ENCODE results near the gene TMEM132D. TPM values are rescaled to one million over a fixed set of nuclear protein-coding genes. Genes with fewer than 3 reads are reported as not detected.

The TMEM132D gene
- total and polyA plus RNA-seq, 2 of the 4 experiments (the other 2 are of a cell fraction): not detected

- Histone ChIP-seq H3K23ac (ENCODE audit: low read depth, low read length) (no peak overlapping the region), H4K8ac (ENCODE audit: low read depth in 2 of 2, low read length in 2 of 2) (no peak overlapping the region), H3K9ac (ENCODE audit: low read depth, low read length) (no peak overlapping the region), H4K20me1 (ENCODE audit: insufficient read depth, low read length) (no peaks in the 10 kb centered on the region), H3K4me2 (ENCODE audit: low read depth, low read length) (no peak overlapping the region), H3K4me3 (ENCODE audit: insufficient read depth, low read depth, low read length) (no peak overlapping the region), H3K4me1 (ENCODE audit: control insufficient read depth, insufficient read depth, low read length) (no peaks in the 10 kb centered on the region), H3K27me3 (ENCODE audit: control insufficient read depth, insufficient read depth, low read length) (no peaks in the 10 kb centered on the region), H3K36me3 (ENCODE audit: control insufficient read depth, insufficient read depth, low read length) (no peaks in the 10 kb centered on the region), H2BK5ac (ENCODE audit: low read depth, low read length, poor library complexity, severe bottlenecking) (peak overlapping the region; percentile 33), H3K79me1 (ENCODE audit: low read depth in 1 of 2, low read length in 2 of 2) (no peaks in the 10 kb centered on the region), H2AK9ac (replicated peaks; ENCODE audit: low read depth, low read length, poor library complexity) (no peak overlapping the region), H2AFZ (replicated peaks; ENCODE audit: low read length, poor library complexity) (no peak overlapping the region), H3K27ac (ENCODE audit: insufficient read depth, low read length) (no peak overlapping the region), H3K18ac (ENCODE audit: low read depth, low read length) (no peak overlapping the region), H3K4ac (ENCODE audit: low read depth, low read length) (no peak overlapping the region), H2BK15ac (ENCODE audit: low read depth, low read length) (no peak overlapping the region), H4K91ac (ENCODE audit: insufficient read depth, low read depth, low read length) (no peak overlapping the region), H4K5ac (ENCODE audit: low read depth, low read length) (no peak overlapping the region), H2AK5ac (ENCODE audit: low read depth, low read length) (no peak overlapping the region), H2BK120ac (ENCODE audit: low read depth, low read length) (no peak overlapping the region), H3K9me1 (ENCODE audit: insufficient read depth, low read length) (no peaks in the 10 kb centered on the region), H3K9me3 (ENCODE audit: control insufficient read depth, insufficient read depth, low read length) (peaks cover 14% of the 10 kb centered on the region), H3K14ac (replicated peaks; ENCODE audit: low read depth, low read length) (no peak overlapping the region), H2BK20ac (ENCODE audit: low read depth, low read length) (no peak overlapping the region), H3K56ac (ENCODE audit: extremely low read depth, insufficient read depth, low read length) (no peak overlapping the region)
- BruUV-seq (replicated peaks): no TSS peak
- DNase-seq: no peak
- TF ChIP-seq RCOR1 (IDR thresholded peaks at IDR 0.05; ENCODE audit: insufficient replicate concordance, low read length) (no peak), USF2 (IDR thresholded peaks at IDR 0.05; ENCODE audit: low read depth, low read length) (no peak), RAD21 (IDR thresholded peaks at IDR 0.05; ENCODE audit: low read length) (no peak), ELK1 (IDR thresholded peaks at IDR 0.05; ENCODE audit: borderline replicate concordance, low read depth, low read length) (no peak), CEBPB (IDR thresholded peaks at IDR 0.05; ENCODE audit: low read depth, low read length) (no peak), MAZ (IDR thresholded peaks at IDR 0.05; ENCODE audit: borderline replicate concordance, low read depth, low read length) (no peak), BHLHE40 (IDR thresholded peaks at IDR 0.05; ENCODE audit: low read depth, low read length) (no peak), CHD1 (IDR thresholded peaks at IDR 0.05; ENCODE audit: low read depth, low read length) (no peak), NFE2L2 (IDR thresholded peaks at IDR 0.05; ENCODE audit: low read depth, low read length) (no peak), FOS (IDR thresholded peaks at IDR 0.05; ENCODE audit: low read depth, low read length) (no peak), MAFK (IDR thresholded peaks at IDR 0.05; ENCODE audit: low read depth, low read length) (no peak)
- dilution Hi-C loops (cut with HindIII; ENCODE audit: low sequenced_read_pairs, unreplicated experiment) (no loop called here), intact Hi-C loops (cut with micrococcal nuclease) (no loop called here), in situ Hi-C loops (cut with MboI; ENCODE audit: low sequenced_read_pairs) (no loop called here)
- 68% methylated on average over 3 of the region's 3 CpGs; no CpG with 5 or more reads in 1 of the 2 experiments for WGBS, 2 experiments (ENCODE audit: extremely low coverage in 2 of 2, insufficient read length in 1 of 2)
- CTCF ChIA-PET: no interaction called here
- no peak for ATAC-seq (ENCODE audit: low read depth)
- POLR2A ChIA-PET (ENCODE audit: unreplicated experiment): no interaction called here
Measured at GRCh38 chr12:129136694-129137325, 767.0 kb downstream of the TMEM132D start.
